Measurements from ENCODE around the gene GNAL.

DNA sequence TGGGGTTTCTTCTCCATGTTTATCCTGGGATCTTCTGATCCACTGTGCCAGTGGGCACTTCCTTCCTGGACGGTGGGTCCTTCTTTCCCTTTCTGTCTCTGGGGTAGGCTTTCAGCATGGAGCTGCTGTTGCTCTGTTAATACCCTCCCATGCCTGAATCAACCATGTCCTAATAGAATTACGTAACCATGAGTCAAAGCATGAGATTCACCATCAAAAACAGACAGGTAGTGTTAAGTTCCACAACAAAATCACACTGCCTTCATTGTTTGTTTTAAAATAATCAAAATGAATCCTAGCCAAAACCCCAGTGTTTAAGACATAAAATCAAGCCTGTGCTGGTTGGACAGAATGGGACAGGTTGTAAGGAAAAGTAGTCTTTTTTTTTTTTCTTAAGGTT is 37.5 kb downstream of the GNAL start:
- no peak for TF ChIP-seq BACH2 (CRISPR knock-in tag; IDR thresholded peaks at IDR 0.05; ENCODE audit: borderline replicate concordance)
- no peak for TF ChIP-seq TCF4 (CRISPR knock-in tag; IDR thresholded peaks at IDR 0.05; ENCODE audit: borderline replicate concordance)
- TF ChIP-seq, protein P1, sequence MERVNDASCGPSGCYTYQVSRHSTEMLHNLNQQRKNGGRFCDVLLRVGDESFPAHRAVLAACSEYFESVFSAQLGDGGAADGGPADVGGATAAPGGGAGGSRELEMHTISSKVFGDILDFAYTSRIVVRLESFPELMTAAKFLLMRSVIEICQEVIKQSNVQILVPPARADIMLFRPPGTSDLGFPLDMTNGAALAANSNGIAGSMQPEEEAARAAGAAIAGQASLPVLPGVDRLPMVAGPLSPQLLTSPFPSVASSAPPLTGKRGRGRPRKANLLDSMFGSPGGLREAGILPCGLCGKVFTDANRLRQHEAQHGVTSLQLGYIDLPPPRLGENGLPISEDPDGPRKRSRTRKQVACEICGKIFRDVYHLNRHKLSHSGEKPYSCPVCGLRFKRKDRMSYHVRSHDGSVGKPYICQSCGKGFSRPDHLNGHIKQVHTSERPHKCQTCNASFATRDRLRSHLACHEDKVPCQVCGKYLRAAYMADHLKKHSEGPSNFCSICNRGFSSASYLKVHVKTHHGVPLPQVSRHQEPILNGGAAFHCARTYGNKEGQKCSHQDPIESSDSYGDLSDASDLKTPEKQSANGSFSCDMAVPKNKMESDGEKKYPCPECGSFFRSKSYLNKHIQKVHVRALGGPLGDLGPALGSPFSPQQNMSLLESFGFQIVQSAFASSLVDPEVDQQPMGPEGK (CRISPR knock-in tag; IDR thresholded peaks at IDR 0.05; ENCODE audit: borderline replicate concordance), result no peak
- TF ChIP-seq RARB (CRISPR knock-in tag; IDR thresholded peaks at IDR 0.05), result no peak
- no peak for TF ChIP-seq OSR1 (CRISPR knock-in tag; IDR thresholded peaks at IDR 0.05)
- TF ChIP-seq, protein P2, sequence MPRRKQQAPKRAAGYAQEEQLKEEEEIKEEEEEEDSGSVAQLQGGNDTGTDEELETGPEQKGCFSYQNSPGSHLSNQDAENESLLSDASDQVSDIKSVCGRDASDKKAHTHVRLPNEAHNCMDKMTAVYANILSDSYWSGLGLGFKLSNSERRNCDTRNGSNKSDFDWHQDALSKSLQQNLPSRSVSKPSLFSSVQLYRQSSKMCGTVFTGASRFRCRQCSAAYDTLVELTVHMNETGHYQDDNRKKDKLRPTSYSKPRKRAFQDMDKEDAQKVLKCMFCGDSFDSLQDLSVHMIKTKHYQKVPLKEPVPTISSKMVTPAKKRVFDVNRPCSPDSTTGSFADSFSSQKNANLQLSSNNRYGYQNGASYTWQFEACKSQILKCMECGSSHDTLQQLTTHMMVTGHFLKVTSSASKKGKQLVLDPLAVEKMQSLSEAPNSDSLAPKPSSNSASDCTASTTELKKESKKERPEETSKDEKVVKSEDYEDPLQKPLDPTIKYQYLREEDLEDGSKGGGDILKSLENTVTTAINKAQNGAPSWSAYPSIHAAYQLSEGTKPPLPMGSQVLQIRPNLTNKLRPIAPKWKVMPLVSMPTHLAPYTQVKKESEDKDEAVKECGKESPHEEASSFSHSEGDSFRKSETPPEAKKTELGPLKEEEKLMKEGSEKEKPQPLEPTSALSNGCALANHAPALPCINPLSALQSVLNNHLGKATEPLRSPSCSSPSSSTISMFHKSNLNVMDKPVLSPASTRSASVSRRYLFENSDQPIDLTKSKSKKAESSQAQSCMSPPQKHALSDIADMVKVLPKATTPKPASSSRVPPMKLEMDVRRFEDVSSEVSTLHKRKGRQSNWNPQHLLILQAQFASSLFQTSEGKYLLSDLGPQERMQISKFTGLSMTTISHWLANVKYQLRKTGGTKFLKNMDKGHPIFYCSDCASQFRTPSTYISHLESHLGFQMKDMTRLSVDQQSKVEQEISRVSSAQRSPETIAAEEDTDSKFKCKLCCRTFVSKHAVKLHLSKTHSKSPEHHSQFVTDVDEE (CRISPR knock-in tag; IDR thresholded peaks at IDR 0.05), result no peak
- TF ChIP-seq ZNF70 (CRISPR knock-in tag; IDR thresholded peaks at IDR 0.05), result no peak
- no peak for TF ChIP-seq SNAI2 (CRISPR knock-in tag; IDR thresholded peaks at IDR 0.05)
- no peak for TF ChIP-seq ZFP3 (CRISPR knock-in tag; IDR thresholded peaks at IDR 0.05)
- no peak for TF ChIP-seq ZFP30 (CRISPR knock-in tag; IDR thresholded peaks at IDR 0.05)
- no peak for TF ChIP-seq GLIS3 (CRISPR knock-in tag; IDR thresholded peaks at IDR 0.05)
- TF ChIP-seq ARNTL (CRISPR knock-in tag; IDR thresholded peaks at IDR 0.05; ENCODE audit: borderline replicate concordance, low read depth), result no peak
